WTC11 (cell line): ENCODE results near the gene ZKSCAN1.

Experiments used
- IRF2 ChIP-seq: sonication (generic); formaldehyde crosslinking; IDR thresholded peaks from 2 replicates; pipeline ENCODE4 v1.8.0; 2022; ENCODE audit warnings: low read depth, missing genetic modification reagents, borderline replicate concordance
- NFYB ChIP-seq: sonication (generic); formaldehyde crosslinking; conservative IDR thresholded peaks from 2 replicates; pipeline ENCODE4 v1.8.0; 2022; ENCODE audit warnings: low read depth, missing genetic modification reagents
- NR1H2 ChIP-seq: sonication (generic); formaldehyde crosslinking; IDR thresholded peaks from 2 replicates; pipeline ENCODE4 v1.9.0; 2021; ENCODE audit warnings: mild to moderate bottlenecking, moderate library complexity, missing genetic modification reagents
- SMAD3 ChIP-seq: sonication (generic); formaldehyde crosslinking; IDR thresholded peaks from 2 replicates; pipeline ENCODE4 v1.8.0; 2022; ENCODE audit warnings: missing genetic modification reagents, mild to moderate bottlenecking, borderline replicate concordance
- TP53 ChIP-seq: sonication (generic); formaldehyde crosslinking; IDR thresholded peaks from 2 replicates; pipeline ENCODE4 v1.8.1; 2023; ENCODE audit warnings: mild to moderate bottlenecking, missing genetic modification reagents
- TF ChIP-seq, protein P1 (sequence below): fragments of 200-600 bp; IDR thresholded peaks from 2 replicates; pipeline ENCODE4 v1.8.0; 2022; ENCODE audit warnings: antibody characterized with exemption
- TF ChIP-seq, protein P2 (sequence below): sonication (generic); formaldehyde crosslinking; conservative IDR thresholded peaks from 2 replicates; pipeline ENCODE4 v1.8.1; 2022; ENCODE audit warnings: mild to moderate bottlenecking, missing genetic modification reagents
- TF ChIP-seq, protein P3 (sequence below): sonication (generic); formaldehyde crosslinking; IDR thresholded peaks from 2 replicates; pipeline ENCODE4 v1.8.0; 2022; ENCODE audit warnings: mild to moderate bottlenecking, missing genetic modification reagents

DNA sequence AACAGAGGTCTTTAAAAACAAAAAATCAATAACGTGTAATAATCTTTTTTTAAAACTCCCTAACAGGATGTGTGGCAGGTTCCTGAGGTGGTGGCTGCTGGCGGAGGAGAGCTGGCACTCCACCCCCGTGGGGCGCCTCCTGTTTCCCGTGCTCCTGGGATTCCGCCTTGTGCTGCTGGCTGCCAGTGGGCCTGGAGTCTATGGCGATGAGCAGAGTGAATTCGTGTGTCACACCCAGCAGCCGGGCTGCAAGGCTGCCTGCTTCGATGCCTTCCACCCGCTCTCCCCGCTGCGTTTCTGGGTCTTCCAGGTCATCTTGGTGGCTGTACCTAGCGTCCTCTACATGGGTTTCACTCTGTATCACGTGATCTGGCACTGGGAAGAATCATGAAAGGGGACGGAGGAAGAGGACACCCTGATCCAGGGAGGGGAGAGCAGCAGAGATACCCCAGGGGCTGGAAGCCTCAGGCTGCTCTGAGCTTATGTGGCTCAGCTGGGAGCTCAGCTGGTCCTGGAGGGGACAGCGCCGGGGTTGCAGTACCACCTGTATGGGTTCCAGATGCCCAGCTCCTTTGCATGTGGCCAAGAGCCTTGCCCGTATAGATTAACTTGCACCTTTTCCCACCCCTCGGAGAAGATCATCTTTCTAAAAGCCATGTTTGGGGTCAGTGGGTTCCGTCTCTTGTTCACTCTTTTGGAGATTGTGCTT, 22.9 kb upstream of the ZKSCAN1 start:
- no peak for TF ChIP-seq SMAD3 (CRISPR knock-in tag)
- TF ChIP-seq, protein P1, sequence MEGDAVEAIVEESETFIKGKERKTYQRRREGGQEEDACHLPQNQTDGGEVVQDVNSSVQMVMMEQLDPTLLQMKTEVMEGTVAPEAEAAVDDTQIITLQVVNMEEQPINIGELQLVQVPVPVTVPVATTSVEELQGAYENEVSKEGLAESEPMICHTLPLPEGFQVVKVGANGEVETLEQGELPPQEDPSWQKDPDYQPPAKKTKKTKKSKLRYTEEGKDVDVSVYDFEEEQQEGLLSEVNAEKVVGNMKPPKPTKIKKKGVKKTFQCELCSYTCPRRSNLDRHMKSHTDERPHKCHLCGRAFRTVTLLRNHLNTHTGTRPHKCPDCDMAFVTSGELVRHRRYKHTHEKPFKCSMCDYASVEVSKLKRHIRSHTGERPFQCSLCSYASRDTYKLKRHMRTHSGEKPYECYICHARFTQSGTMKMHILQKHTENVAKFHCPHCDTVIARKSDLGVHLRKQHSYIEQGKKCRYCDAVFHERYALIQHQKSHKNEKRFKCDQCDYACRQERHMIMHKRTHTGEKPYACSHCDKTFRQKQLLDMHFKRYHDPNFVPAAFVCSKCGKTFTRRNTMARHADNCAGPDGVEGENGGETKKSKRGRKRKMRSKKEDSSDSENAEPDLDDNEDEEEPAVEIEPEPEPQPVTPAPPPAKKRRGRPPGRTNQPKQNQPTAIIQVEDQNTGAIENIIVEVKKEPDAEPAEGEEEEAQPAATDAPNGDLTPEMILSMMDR = no peak
- no peak for TF ChIP-seq NR1H2 (CRISPR knock-in tag)
- TF ChIP-seq, protein P2, sequence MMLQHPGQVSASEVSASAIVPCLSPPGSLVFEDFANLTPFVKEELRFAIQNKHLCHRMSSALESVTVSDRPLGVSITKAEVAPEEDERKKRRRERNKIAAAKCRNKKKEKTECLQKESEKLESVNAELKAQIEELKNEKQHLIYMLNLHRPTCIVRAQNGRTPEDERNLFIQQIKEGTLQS (CRISPR knock-in tag) = no peak
- no peak for TF ChIP-seq IRF2
- TF ChIP-seq, protein P3, sequence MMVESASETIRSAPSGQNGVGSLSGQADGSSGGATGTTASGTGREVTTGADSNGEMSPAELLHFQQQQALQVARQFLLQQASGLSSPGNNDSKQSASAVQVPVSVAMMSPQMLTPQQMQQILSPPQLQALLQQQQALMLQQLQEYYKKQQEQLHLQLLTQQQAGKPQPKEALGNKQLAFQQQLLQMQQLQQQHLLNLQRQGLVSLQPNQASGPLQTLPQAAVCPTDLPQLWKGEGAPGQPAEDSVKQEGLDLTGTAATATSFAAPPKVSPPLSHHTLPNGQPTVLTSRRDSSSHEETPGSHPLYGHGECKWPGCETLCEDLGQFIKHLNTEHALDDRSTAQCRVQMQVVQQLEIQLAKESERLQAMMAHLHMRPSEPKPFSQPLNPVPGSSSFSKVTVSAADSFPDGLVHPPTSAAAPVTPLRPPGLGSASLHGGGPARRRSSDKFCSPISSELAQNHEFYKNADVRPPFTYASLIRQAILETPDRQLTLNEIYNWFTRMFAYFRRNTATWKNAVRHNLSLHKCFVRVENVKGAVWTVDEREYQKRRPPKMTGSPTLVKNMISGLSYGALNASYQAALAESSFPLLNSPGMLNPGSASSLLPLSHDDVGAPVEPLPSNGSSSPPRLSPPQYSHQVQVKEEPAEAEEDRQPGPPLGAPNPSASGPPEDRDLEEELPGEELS (CRISPR knock-in tag) = no peak
- TF ChIP-seq NFYB (CRISPR knock-in tag) = no peak
- no peak for TF ChIP-seq TP53
